Measurements from ENCODE around the gene HOXA5. TPM values are rescaled to one million over a fixed set of nuclear protein-coding genes. Genes with fewer than 3 reads are reported as not detected.

HOXA5 gene
- total and polyA plus RNA-seq, 2 of the 8 experiments (the other 6 are each of a cell fraction or from before 2014, with no cell fraction given), result not detected

- TF ChIP-seq CTCF (IDR thresholded peaks at IDR 0.05; ENCODE audit: control extremely low read depth in 1 of 3, insufficient read depth in 1 of 3, low read depth in 1 of 3, low read length in 3 of 3) (no peak), EP300 (IDR thresholded peaks at IDR 0.05; ENCODE audit: borderline replicate concordance in 1 of 2, low read depth in 2 of 2, low read length in 2 of 2) (no peak), KDM1A (IDR thresholded peaks at IDR 0.05; ENCODE audit: borderline replicate concordance, low read length) (peak; percentile 72; the same call in 1 of the 2 replicates), TAF1 (IDR thresholded peaks at IDR 0.05; ENCODE audit: low read depth, low read length) (no peak), CHD2 (IDR thresholded peaks at IDR 0.05; ENCODE audit: low read length) (peak; percentile 60), SUZ12 (IDR thresholded peaks at IDR 0.05; ENCODE audit: low read length) (peak; percentile 92), RBBP5 (IDR thresholded peaks at IDR 0.05; ENCODE audit: borderline replicate concordance, low read depth, low read length) (no peak), EGR1 (IDR thresholded peaks at IDR 0.05; ENCODE audit: borderline replicate concordance, low read depth, low read length) (0 out of 2 replicates have a peak, but pooled peaks have one; percentile 11), JUN (IDR thresholded peaks at IDR 0.05; ENCODE audit: low read depth, low read length) (no peak), BCL11A (IDR thresholded peaks at IDR 0.05; ENCODE audit: low read depth in 2 of 2, low read length in 2 of 2) (no peak), TAF7 (optimal IDR thresholded peaks at IDR 0.05; ENCODE audit: borderline replicate concordance, low read depth, low read length) (no peak), KDM5A (IDR thresholded peaks at IDR 0.05; ENCODE audit: low read length) (no peak), NANOG (IDR thresholded peaks at IDR 0.05; ENCODE audit: insufficient read depth, low read depth, low read length, poor library complexity, severe bottlenecking) (peak; percentile 44), JUND (IDR thresholded peaks at IDR 0.05; ENCODE audit: low read length) (no peak), USF2 (IDR thresholded peaks at IDR 0.05; ENCODE audit: low read length) (peak; percentile 95), POLR2A (IDR thresholded peaks at IDR 0.05; ENCODE audit: control extremely low read depth in 1 of 2, low read depth in 2 of 2, low read length in 2 of 2) (no peak), FOSL1 (IDR thresholded peaks at IDR 0.05; ENCODE audit: insufficient read depth, low read depth, low read length) (no peak), ASH2L (IDR thresholded peaks at IDR 0.05; ENCODE audit: low read length) (peak; percentile 38), SP4 (IDR thresholded peaks at IDR 0.05; ENCODE audit: low read length) (no peak), HDAC2 (IDR thresholded peaks at IDR 0.05; ENCODE audit: borderline replicate concordance in 1 of 2, low read depth in 2 of 2, low read length in 2 of 2) (peak; percentile 25 to 62; a peak in 1 of 4 replicates)
Measured at GRCh38 chr7:27130540-27131389, 12.7 kb downstream of the HOXA5 start, which contains the start of gene HOXA4 (continued).
